ENCODE data around the gene ZG16. TPM values are rescaled to one million over a fixed set of nuclear protein-coding genes. Genes with fewer than 3 reads are reported as not detected.
A peak's percentile ranks its signal among the peaks of the same experiment; 100 is the strongest.

ZG16 gene
- total RNA-seq, 1 experiment from 2014 or later: not detected

- DNase-seq (ENCODE audit: low spot score) (peak; percentile 62), ATAC-seq (peak; percentile 12)
- ChIA-PET POLR2A (interaction anchor here (0.6 to 2.9 kb wide), 5 partner anchors 12 to 91 kb away, joined by 3 to 7 read pairs (median 5); no protein-coding TSS in a partner anchor), CTCF (interaction anchor here (0.6 to 5.7 kb wide), 24 partner anchors 10 to 1594 kb away, joined by 3 to 81 read pairs (median 4); partner anchors contain the start of genes ALDOA, ASPHD1, CDIPT and KCTD13)
- Mint-ChIP-seq H3K9me3 (no peaks in the 10 kb centered on the region), H3K4me1 (peaks cover 56% of the 10 kb centered on the region), H3K36me3 (peaks cover 30% of the 10 kb centered on the region), H3K4me3 (peak overlapping the region; percentile 94), H3K27ac (peak overlapping the region; percentile 85), H3K27me3 (ENCODE audit: low read depth) (no peaks in the 10 kb centered on the region; the same call in 1 of the 2 replicates)
- peak; percentile 13; the same call in 1 of the 2 replicates for TF ChIP-seq HMGXB4 (CRISPR knock-in tag; IDR thresholded peaks at IDR 0.05)
- TF ChIP-seq STAT6 (CRISPR knock-in tag; conservative IDR thresholded peaks at IDR 0.05; ENCODE audit: low read depth): no peak
- no peak for TF ChIP-seq SP1 (CRISPR knock-in tag; conservative IDR thresholded peaks at IDR 0.05)
- TF ChIP-seq ZNF232 (CRISPR knock-in tag; IDR thresholded peaks at IDR 0.05): no peak
- TF ChIP-seq ZSCAN18 (CRISPR knock-in tag; IDR thresholded peaks at IDR 0.05): no peak
- no peak for TF ChIP-seq ZNF425 (CRISPR knock-in tag; conservative IDR thresholded peaks at IDR 0.05)
- no peak for TF ChIP-seq RORB (CRISPR knock-in tag; IDR thresholded peaks at IDR 0.05)
- no peak for TF ChIP-seq ZNF512 (CRISPR knock-in tag; IDR thresholded peaks at IDR 0.05; ENCODE audit: borderline replicate concordance)
- TF ChIP-seq EMX1 (CRISPR knock-in tag; IDR thresholded peaks at IDR 0.05): no peak
- no peak for TF ChIP-seq ZNF281 (CRISPR knock-in tag; IDR thresholded peaks at IDR 0.05)
- TF ChIP-seq SMAD3 (CRISPR knock-in tag; IDR thresholded peaks at IDR 0.05; ENCODE audit: borderline replicate concordance): no peak
- no peak for TF ChIP-seq ZNF671 (CRISPR knock-in tag; IDR thresholded peaks at IDR 0.05)
- TF ChIP-seq PRDM15 (CRISPR knock-in tag; IDR thresholded peaks at IDR 0.05): no peak
- peak; percentile 73 for TF ChIP-seq ETV6 (CRISPR knock-in tag; IDR thresholded peaks at IDR 0.05)
- TF ChIP-seq KAT7 (CRISPR knock-in tag; IDR thresholded peaks at IDR 0.05; ENCODE audit: borderline replicate concordance): no peak
- no peak for TF ChIP-seq CREM (CRISPR knock-in tag; IDR thresholded peaks at IDR 0.05)
- TF ChIP-seq MXD4 (CRISPR knock-in tag; IDR thresholded peaks at IDR 0.05; ENCODE audit: borderline replicate concordance): no peak
- 0 out of 2 replicates have a peak, but pooled peaks have one; percentile 2 for TF ChIP-seq ZNF121 (CRISPR knock-in tag; IDR thresholded peaks at IDR 0.05)
Measured at GRCh38 chr16:29816694-29817441, 38.8 kb downstream of the ZG16 start.

Data from WTC11 (cell line).